HG03565 (cell line): ENCODE measurements around the gene IL11.

ENCODE experiments used
- ATAC-seq: cut with Tn5 transposase; IDR thresholded peaks from one replicate; pipeline ENCODE4 v1.9.1; 2021; ENCODE audit warnings: mild to moderate bottlenecking, moderate library complexity; ENCODE audit not compliant: unreplicated experiment

The IL11 gene

GRCh38 chr19:55353803-55354697 lies 16.2 kb downstream of the IL11 start:
- no peak for ATAC-seq

GRCh38 chr19:55353356-55353802 lies 16.9 kb downstream of the IL11 start:
- no peak for ATAC-seq

- no peak for ATAC-seq
Measured at GRCh38 chr19:55352549-55353145, 17.6 kb downstream of the IL11 start.

GRCh38 chr19:55352040-55352439 lies 18.2 kb downstream of the IL11 start:
- ATAC-seq = no peak

GRCh38 chr19:55350620-55351315 lies 19.5 kb downstream of the IL11 start:
- no peak for ATAC-seq

GRCh38 chr19:55348317-55349034 lies 21.8 kb downstream of the IL11 start:
- no peak for ATAC-seq

- ATAC-seq = no peak
Measured at GRCh38 chr19:55347442-55348009, 22.7 kb downstream of the IL11 start.

- no peak for ATAC-seq
Measured at GRCh38 chr19:55346725-55347441, 23.4 kb downstream of the IL11 start.

- ATAC-seq = no peak
Measured at GRCh38 chr19:55345818-55346724, 24.2 kb downstream of the IL11 start.

GRCh38 chr19:55345101-55345817 lies 25.0 kb downstream of the IL11 start:
- ATAC-seq = no peak

GRCh38 chr19:55344444-55344843 lies 25.8 kb downstream of the IL11 start:
- no peak for ATAC-seq

- ATAC-seq = no peak
Measured at GRCh38 chr19:55341595-55342531, 28.4 kb downstream of the IL11 start.

- ATAC-seq = no peak
Measured at GRCh38 chr19:55341171-55341588, 29.1 kb downstream of the IL11 start.

- ATAC-seq = no peak
Measured at GRCh38 chr19:55340784-55341147, 29.5 kb downstream of the IL11 start.

- no peak for ATAC-seq
Measured at GRCh38 chr19:55339889-55340783, 30.1 kb downstream of the IL11 start.
